Measurements from ENCODE around the gene ICA1L. TPM values are rescaled to one million over a fixed set of nuclear protein-coding genes. Genes with fewer than 3 reads are reported as not detected.

Gene ICA1L
- total RNA-seq, 1 donor from 2014 or later = 17.8 TPM

DNA sequence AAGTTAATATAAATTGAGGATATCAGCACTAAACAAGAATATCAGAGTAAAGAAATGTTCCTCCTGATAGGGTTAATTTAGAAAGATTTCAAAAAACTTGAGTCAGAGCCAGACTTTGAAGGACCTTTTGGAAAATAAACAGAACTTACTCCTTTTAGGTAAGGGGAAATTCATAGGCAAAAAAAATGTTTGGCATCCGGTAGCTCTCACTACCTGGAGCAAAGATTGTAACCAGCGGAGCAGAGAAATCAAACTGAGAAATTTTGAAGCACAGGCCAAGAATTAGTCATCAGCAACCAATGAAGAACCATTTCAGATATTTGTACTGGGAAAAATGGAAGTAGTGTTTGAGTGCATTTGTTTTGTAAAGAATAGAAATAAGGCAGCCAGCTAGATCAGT is 113.0 kb downstream of the ICA1L start:
- no peaks in the 10 kb centered on the region for H3K27me3 Mint-ChIP-seq
- no peak overlapping the region for H3K27ac Mint-ChIP-seq
- no peaks in the 10 kb centered on the region for H3K9me3 Mint-ChIP-seq (ENCODE audit: low read depth)
- peaks cover 36% of the 10 kb centered on the region for H3K36me3 Mint-ChIP-seq (ENCODE audit: insufficient read depth)
- no peak for DNase-seq (ENCODE audit: low spot score, unreplicated experiment)
- H3K4me1 Mint-ChIP-seq (ENCODE audit: low read depth) = peaks cover 5% of the 10 kb centered on the region
- no peak overlapping the region for H3K4me3 Mint-ChIP-seq (ENCODE audit: low read depth)
- TF ChIP-seq, protein P1, sequence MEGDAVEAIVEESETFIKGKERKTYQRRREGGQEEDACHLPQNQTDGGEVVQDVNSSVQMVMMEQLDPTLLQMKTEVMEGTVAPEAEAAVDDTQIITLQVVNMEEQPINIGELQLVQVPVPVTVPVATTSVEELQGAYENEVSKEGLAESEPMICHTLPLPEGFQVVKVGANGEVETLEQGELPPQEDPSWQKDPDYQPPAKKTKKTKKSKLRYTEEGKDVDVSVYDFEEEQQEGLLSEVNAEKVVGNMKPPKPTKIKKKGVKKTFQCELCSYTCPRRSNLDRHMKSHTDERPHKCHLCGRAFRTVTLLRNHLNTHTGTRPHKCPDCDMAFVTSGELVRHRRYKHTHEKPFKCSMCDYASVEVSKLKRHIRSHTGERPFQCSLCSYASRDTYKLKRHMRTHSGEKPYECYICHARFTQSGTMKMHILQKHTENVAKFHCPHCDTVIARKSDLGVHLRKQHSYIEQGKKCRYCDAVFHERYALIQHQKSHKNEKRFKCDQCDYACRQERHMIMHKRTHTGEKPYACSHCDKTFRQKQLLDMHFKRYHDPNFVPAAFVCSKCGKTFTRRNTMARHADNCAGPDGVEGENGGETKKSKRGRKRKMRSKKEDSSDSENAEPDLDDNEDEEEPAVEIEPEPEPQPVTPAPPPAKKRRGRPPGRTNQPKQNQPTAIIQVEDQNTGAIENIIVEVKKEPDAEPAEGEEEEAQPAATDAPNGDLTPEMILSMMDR (IDR thresholded peaks at IDR 0.05; ENCODE audit: unreplicated experiment) = no peak

DNA sequence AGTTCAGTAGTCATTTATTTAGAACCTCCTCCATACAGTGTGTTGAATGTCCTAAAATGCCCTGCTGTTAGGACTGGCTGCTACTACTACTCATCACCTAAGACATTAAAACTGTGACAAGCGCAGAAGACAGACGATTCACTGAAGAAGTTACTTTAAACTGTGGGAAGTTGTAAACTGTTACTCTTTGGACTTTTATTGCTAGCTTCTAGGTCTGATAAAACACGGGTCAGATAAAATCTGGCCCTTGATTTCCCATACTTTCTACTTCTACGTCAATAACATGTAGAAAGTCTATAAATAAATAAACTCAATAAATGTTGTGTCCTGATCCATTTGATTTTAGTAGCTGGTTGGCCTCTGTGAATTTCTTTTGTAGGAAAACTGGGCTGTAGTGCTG is 113.4 kb downstream of the ICA1L start:
- TF ChIP-seq, protein P1 (IDR thresholded peaks at IDR 0.05; ENCODE audit: unreplicated experiment) = no peak
- Mint-ChIP-seq H3K4me1 (ENCODE audit: low read depth) (peaks cover 5% of the 10 kb centered on the region), H3K4me3 (ENCODE audit: low read depth) (no peak overlapping the region), H3K27me3 (no peaks in the 10 kb centered on the region), H3K9me3 (ENCODE audit: low read depth) (peaks cover 3% of the 10 kb centered on the region), H3K27ac (no peak overlapping the region), H3K36me3 (ENCODE audit: insufficient read depth) (peaks cover 41% of the 10 kb centered on the region)
- no peak for DNase-seq (ENCODE audit: low spot score, unreplicated experiment)

DNA sequence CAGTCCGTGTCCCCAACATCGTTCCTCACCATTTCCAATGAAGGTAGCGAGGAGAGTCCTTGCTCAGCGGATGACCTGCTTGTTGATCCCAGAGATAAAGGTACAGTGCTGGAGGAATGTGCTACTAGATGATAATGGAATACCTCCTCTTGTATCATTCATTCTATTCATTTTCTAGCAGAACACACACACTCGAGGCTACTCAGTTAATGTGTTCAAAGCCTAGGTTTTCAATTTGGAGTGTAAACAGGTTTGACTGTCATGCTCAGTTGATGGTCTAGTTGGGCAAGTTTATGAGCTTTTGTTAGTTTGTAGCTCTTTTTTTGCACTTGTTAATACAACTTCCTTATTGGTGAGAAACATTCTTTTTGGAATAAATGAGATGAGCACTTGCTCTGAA is 114.2 kb downstream of the ICA1L start:
- no peak for DNase-seq (ENCODE audit: low spot score, unreplicated experiment)
- H3K36me3 Mint-ChIP-seq (ENCODE audit: insufficient read depth) = peaks cover 42% of the 10 kb centered on the region
- H3K4me1 Mint-ChIP-seq (ENCODE audit: low read depth) = peaks cover 5% of the 10 kb centered on the region
- H3K4me3 Mint-ChIP-seq (ENCODE audit: low read depth) = no peak overlapping the region
- H3K27ac Mint-ChIP-seq = peak overlapping the region; percentile 62
- peaks cover 5% of the 10 kb centered on the region for H3K9me3 Mint-ChIP-seq (ENCODE audit: low read depth)
- TF ChIP-seq, protein P1 (IDR thresholded peaks at IDR 0.05; ENCODE audit: unreplicated experiment) = no peak
- H3K27me3 Mint-ChIP-seq = no peaks in the 10 kb centered on the region

DNA sequence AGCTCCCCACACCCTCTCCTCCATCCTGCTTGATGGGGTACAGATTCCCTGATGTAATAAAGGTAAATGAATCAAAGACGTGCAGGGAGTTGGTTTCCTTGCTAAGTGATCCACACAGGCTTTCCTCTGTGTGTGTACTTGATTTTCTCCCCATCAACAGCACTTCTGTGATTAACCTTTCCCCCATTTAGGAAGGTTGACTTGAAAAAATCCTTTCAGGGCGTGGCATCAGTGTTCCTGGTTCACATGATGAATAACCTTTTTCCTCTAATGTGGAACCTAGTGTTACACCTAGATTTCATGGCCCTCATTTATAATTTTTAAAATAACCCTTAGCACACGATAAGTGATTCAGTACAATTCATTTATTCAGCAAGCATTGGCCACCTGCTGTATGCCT is 115.0 kb downstream of the ICA1L start:
- TF ChIP-seq, protein P1 (IDR thresholded peaks at IDR 0.05; ENCODE audit: unreplicated experiment) = no peak

DNA sequence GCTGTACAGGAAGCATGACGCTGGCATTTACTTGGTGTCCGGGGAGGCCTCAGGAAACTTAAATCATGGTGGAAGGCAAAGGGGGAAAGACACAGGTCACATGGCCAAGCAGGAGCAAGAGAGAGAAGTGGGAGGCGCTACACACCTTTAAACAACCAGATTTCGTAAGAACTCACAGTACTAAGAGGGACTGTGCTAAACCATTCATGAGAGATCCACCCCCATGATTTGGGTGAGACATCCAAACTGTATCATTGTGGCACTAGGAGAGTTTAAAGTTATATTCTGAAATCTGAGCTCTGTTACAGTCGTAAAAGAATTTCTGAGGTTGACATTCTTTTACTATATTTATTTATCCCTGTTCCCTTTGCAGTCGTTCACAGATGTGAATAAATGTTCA is 116.6 kb downstream of the ICA1L start:
- no peak overlapping the region for H3K27ac Mint-ChIP-seq

More for the DNA sequence above, 115.0 kb downstream of the ICA1L start:
- H3K4me1 Mint-ChIP-seq (ENCODE audit: low read depth) = peaks cover 5% of the 10 kb centered on the region
- no peak for DNase-seq (ENCODE audit: low spot score, unreplicated experiment)
- H3K36me3 Mint-ChIP-seq (ENCODE audit: insufficient read depth) = peaks cover 41% of the 10 kb centered on the region
- peaks cover 5% of the 10 kb centered on the region for H3K9me3 Mint-ChIP-seq (ENCODE audit: low read depth)
- H3K27ac Mint-ChIP-seq = no peak overlapping the region
- no peak overlapping the region for H3K4me3 Mint-ChIP-seq (ENCODE audit: low read depth)
- H3K27me3 Mint-ChIP-seq = no peaks in the 10 kb centered on the region

More for the DNA sequence above, 116.6 kb downstream of the ICA1L start:
- no peak for DNase-seq (ENCODE audit: low spot score, unreplicated experiment)
- TF ChIP-seq, protein P1 (IDR thresholded peaks at IDR 0.05; ENCODE audit: unreplicated experiment) = no peak
- no peaks in the 10 kb centered on the region for H3K27me3 Mint-ChIP-seq
- H3K9me3 Mint-ChIP-seq (ENCODE audit: low read depth) = peaks cover 5% of the 10 kb centered on the region
- no peak overlapping the region for H3K4me3 Mint-ChIP-seq (ENCODE audit: low read depth)
- peaks cover 34% of the 10 kb centered on the region for H3K36me3 Mint-ChIP-seq (ENCODE audit: insufficient read depth)
- peaks cover 5% of the 10 kb centered on the region for H3K4me1 Mint-ChIP-seq (ENCODE audit: low read depth)

Data from progenitor cell of endocrine pancreas (in vitro differentiated cells).